H7 (cell line): Measurements from ENCODE around the gene RREB1. TPM values are rescaled to one million over a fixed set of nuclear protein-coding genes. Genes with fewer than 3 reads are reported as not detected.
A peak's percentile ranks its signal among the peaks of the same experiment; 100 is the strongest.

ENCODE experiments used
- DNase-seq: peaks from one replicate; pipeline ENCODE4 v3.0.0; 2012
- H3K27me3 ChIP-seq: 2 replicates; pipeline ENCODE4 v1.6.0; 2011; ENCODE audit warnings: mild to moderate bottlenecking, low read length; ENCODE audit not compliant: control insufficient read depth, insufficient read depth
- H3K36me3 ChIP-seq: replicated peaks from 2 replicates; pipeline ENCODE4 v1.5.1; 2011; ENCODE audit warnings: low read length; ENCODE audit not compliant: control insufficient read depth, insufficient read depth
- H3K4me3 ChIP-seq: 2 replicates; pipeline ENCODE4 v1.5.1; 2011; ENCODE audit warnings: low read depth, mild to moderate bottlenecking, control low read depth, low read length, moderate library complexity; ENCODE audit not compliant: insufficient read depth
- total RNA-seq: library from RNA; depleted of rRNA; stranded (reverse); fragments of >200 nt; shearing (Covaris generic); gene quantifications from 2 replicates; pipeline ENCODE4 v1.2.3, GENCODE V29; 2014

RREB1 gene
- total RNA-seq, 1 experiment from 2014 or later = 24.2 TPM

DNA sequence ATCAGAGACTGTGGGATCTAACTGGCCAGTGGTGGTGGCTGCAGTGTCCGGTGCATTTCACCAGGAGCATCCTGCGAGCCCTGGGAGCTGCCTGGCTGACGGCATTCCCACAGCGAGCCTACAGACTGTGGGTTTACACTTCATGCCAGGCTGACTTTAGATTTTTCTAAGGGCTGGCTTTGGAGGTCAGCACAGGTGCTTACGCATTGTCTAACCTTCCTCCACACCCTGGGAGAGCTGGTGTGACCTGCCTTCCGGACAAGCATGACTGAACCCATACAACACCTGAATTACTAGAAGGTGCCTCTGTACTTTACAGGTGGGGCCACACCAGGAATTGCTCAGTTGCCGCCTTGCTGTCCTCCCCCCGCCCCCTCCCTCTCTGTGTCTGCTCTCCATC is 96.2 kb downstream of the RREB1 start:
- H3K4me3 ChIP-seq = no peak overlapping the region
- H3K36me3 ChIP-seq = no peaks in the 10 kb centered on the region; the same call in none of the 2 replicates
- H3K27me3 ChIP-seq = no peaks in the 10 kb centered on the region
- DNase-seq = no peak

DNA sequence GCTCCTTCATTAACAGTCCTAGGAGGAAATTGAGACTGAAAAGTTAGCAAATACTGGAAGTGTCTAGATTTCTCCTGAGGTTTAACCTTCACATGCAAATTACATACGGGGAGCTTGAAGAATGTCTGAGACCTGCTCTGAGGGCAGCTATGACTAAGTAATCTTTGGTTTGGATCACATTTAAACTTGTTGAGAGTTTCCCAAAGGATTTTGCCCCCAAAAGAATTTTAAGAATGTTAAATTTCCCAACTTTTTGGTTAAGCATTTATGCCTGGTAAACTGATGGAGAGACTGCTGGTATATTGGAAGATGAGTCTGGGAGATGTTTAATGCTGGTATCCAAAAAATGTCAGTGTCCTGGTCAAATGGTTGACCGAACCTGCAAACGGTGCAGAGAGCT is 97.0 kb downstream of the RREB1 start:
- Histone ChIP-seq H3K4me3 (no peak overlapping the region), H3K36me3 (no peaks in the 10 kb centered on the region; the same call in none of the 2 replicates), H3K27me3 (no peaks in the 10 kb centered on the region)
- DNase-seq = no peak

DNA sequence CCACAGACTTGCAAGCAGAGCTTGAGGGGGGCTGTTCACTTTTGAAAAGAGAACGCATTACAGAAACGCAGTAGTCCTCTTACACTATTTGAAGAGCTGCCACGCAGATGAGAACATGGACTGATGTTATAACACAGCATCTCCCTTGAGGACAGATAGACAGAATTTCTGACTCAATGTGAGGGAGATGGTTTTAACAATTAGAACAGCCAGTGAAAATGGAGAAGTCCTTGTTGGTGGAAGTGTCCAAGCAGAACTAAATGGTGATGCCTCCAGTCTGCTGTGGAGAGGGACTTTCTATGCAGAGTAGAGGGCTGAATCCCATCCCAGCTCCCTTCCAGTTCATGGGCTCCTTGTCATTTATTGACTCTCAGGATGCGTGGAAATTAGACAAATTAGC is 100.0 kb downstream of the RREB1 start:
- Histone ChIP-seq H3K4me3 (no peak overlapping the region), H3K36me3 (peaks cover 13% of the 10 kb centered on the region), H3K27me3 (no peaks in the 10 kb centered on the region)
- no peak for DNase-seq

DNA sequence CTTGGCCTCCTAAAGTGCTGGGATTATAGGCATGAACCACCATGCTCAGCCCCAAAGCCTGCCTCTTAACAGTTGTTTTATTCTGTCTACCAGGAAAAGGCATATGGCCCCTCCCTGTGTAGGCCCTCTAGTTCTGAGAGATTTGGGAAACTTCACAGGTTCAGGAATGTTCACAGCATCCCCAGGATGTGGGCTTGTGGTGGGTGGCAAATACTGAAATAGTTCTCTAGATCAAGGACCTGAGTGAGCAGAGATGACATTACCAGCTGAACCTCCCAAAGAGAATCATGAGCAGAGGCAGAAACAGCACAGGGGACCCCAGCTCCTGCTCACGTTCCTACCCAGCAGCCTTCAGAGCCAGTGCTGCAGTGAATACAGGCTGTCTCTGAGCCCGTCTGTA is 105.7 kb downstream of the RREB1 start:
- DNase-seq = no peak
- no peak overlapping the region for H3K4me3 ChIP-seq
- peaks cover 19% of the 10 kb centered on the region for H3K36me3 ChIP-seq
- no peaks in the 10 kb centered on the region for H3K27me3 ChIP-seq

DNA sequence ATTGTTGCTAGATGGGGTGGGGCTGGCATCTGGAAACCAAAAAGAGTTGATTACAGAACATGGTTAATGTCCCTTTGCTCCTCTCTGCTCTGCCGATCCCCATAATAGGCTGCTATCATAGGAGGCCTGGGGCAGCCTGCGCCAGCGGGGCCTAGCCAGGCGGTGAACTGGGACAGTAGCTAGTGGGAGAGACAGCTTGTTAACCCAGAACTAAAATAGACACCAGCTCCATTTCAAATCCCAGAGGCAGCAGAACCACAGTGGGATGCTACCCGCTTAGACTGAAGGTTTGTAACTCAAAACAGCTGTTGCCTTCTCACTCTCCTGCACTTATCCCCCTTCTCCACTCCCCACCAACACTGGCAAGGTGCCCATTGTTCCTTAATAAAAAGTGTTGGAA is 106.7 kb downstream of the RREB1 start:
- Histone ChIP-seq H3K27me3 (no peaks in the 10 kb centered on the region), H3K4me3 (no peak overlapping the region), H3K36me3 (peaks cover 19% of the 10 kb centered on the region)
- no peak for DNase-seq

DNA sequence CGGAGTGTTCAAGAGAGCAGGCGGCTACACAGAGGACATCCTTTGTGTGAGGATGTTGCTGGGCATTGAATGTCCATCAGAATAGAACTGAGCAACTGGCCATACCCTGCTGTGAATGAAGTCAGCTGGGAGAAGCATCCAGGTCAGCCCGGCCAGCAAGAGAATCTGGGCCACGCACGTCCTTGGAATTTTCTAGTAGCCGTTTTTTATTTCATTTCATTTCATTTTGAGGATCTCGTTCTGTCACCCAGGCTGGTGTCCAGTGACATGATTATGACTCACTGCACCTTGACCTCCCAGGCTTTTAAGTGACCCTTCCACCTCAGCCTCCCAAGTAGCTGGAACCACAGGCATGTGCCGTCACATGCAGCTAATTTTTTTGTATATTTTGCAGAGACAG is 107.4 kb downstream of the RREB1 start:
- H3K36me3 ChIP-seq = peaks cover 19% of the 10 kb centered on the region
- DNase-seq = no peak
- no peak overlapping the region for H3K4me3 ChIP-seq
- H3K27me3 ChIP-seq = no peaks in the 10 kb centered on the region

DNA sequence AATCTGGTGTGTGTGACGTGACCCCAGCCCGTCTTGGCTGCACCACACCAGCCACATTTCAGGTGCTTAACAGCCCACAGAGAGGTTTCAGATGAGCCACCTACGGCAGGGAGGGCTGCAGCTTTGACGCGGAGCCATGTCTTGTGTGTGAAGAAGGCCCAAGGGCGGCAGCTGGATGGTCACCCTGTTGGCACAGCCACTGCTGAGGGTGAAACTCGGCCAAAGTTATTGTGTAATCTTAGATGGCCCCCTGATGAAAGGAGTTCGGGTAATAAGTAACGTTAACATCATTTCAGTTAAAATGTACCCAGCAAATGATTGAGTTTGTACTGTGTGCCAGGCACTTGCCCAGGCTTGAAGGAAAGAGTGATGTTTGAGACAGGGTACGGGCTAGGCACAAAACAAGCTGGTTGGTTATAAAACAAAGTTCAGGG is 108.1 kb downstream of the RREB1 start:
- no peaks in the 10 kb centered on the region for H3K27me3 ChIP-seq
- peaks cover 18% of the 10 kb centered on the region for H3K36me3 ChIP-seq
- no peak overlapping the region for H3K4me3 ChIP-seq
- DNase-seq = no peak

DNA sequence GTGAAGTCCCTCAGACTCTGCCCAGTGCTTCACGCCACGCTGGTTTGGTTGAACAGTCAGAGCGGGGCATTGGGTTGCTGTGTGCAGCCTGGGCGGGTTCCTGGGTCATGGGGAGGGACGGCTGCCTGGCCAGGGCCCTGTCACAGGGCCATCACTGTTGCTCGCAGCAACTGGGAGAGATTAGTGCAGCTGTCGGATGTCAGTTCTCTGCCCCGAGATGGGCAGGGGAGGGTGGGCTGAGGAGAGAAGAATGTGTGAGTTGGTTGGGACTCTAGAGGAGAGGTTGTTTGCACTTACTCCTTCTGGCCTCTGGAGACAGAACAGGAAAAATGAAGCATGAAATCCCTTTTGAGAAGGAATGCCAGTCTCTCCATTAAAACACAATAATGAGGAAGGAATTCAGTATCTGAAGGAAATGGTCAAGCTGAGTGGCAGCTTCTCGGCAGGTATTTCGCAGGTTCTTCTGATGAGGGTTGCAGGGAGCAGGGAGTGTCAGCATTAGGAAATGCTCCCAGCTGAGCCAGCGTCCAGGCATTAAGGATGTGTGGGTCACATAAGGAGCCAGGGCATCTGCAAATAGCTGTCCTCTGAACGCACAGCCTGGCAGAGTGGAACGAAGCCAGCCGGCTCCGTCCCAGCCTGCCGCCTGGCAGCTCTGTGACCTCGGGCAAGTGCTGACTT is 109.3 kb downstream of the RREB1 start:
- Histone ChIP-seq H3K4me3 (no peak overlapping the region), H3K27me3 (no peaks in the 10 kb centered on the region), H3K36me3 (peaks cover 9% of the 10 kb centered on the region)
- peak; percentile 79 for DNase-seq

DNA sequence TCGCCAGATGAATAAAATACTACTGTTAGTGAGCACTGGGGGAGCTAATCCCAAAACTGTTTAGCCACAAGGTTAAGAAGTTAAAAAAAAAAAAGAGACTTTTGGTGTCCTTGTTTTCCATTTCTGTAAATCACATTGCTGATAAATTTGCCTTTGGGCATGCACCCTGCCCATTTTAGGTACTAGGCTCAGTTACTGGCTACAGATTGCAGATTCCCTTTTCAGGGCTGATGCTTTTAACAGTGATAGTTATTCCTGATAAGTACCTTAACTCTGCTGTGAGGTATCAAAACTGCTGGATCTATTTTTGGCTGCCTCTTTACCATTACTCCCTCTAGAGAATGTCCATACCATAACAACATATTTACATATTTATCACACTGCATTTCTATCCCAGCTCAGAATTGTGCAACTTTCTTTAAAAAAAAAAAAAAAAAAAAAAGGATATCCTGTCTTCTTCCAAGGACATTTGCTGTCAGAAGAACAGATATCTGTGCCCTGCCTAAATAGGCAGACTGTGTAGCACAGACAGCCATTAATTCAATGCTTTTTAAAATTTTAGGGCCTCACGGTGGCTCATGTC is 110.7 kb downstream of the RREB1 start:
- Histone ChIP-seq H3K4me3 (no peak overlapping the region), H3K36me3 (peaks cover 7% of the 10 kb centered on the region), H3K27me3 (no peaks in the 10 kb centered on the region)
- DNase-seq = no peak

DNA sequence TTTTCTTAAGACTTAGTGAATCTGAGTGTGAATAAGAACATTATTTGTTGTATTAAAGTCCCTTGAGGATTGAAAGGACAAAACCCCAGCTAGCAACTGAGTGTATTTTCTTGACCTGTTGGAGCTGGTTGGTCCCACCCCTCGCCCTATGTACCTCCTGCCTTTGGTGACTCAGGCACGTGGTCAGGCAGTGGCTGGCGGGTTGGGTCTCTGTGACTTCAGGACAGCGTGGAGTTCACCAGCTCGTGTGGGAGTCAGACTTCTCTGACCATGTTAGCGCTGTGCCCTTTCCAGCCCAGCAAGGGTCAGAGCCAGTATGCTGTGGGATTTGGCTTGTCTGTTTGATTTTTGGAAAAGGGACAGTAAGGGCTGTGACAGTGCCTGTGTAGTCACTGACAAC is 111.5 kb downstream of the RREB1 start:
- Histone ChIP-seq H3K4me3 (no peak overlapping the region), H3K27me3 (no peaks in the 10 kb centered on the region)
- no peak for DNase-seq

DNA sequence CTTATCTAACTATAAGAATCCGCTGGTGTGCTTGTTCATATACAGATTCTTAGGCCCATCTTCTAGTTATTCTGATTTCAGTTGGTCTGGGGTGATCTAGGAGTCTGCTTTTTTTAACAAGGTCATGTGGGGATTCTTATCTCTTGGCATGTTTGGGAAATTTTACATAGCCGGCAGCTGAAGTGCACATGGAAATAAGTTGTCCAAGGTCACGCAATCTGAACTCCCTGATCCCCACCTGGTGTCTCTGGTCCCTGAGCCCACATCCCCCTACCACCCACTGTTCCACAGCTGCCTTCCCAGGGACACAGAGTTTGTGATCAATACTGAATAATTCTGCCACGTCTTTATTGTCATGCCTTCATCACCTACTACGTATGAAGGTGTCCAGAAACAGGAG is 114.4 kb downstream of the RREB1 start:
- H3K4me3 ChIP-seq = no peak overlapping the region

More for the DNA sequence above, 111.5 kb downstream of the RREB1 start:
- H3K36me3 ChIP-seq = peaks cover 3% of the 10 kb centered on the region

DNA sequence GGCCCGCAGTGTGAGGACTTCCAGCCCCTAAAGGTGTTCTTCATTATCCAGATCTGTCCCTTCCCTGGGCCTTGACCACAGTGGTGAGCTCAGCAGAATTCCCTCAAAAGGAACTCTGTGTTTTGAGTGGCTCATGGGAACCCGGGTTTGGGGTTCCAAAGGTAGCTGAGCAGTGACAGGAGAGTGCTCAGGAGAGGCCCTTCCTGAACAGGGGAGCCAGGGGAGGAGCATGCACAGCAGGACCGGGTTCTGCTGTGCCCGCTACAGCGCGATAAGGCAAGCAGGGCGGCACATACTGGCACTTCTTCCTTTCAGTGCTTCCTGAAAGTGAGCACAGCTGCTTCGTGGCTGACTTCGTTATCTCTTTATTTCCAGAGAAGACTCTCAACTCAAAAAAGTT is 117.0 kb downstream of the RREB1 start:
- peak; percentile 55 for DNase-seq
- no peaks in the 10 kb centered on the region for H3K27me3 ChIP-seq
- peaks cover 6% of the 10 kb centered on the region for H3K36me3 ChIP-seq
- H3K4me3 ChIP-seq = no peak overlapping the region

More for the DNA sequence above, 114.4 kb downstream of the RREB1 start:
- no peak for DNase-seq
- Histone ChIP-seq H3K27me3 (no peaks in the 10 kb centered on the region), H3K36me3 (peaks cover 3% of the 10 kb centered on the region)

DNA sequence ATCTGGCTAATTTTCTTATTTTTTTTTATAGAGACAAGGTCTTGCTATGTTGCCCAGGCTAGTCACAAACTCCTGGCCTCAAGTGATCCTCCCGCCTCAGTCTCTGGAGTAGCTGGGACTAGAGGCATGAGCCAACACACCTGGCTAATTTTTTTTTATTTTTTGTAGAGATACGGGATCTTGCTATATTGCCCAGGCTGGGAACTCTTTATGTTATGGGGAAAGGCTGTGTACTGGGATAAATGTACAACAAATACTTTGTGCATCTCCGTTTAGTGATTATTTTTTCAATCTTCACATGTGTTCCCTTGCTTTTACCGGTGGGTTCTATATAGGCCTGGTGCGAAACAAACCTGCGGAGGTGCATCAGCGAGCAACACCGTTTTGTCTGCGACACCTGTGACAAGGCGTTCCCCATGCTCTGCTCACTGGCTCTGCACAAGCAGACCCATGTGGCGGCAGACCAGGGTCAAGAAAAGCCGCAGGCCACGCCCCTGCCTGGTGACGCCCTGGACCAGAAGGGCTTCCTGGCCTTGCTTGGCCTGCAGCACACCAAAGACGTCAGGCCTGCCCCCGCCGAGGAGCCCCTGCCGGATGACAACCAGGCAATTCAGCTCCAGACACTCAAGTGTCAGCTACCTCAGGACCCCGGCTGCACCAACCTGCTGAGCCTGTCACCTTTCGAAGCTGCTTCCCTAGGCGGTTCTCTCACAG is 121.1 kb downstream of the RREB1 start:
- H3K27me3 ChIP-seq = no peaks in the 10 kb centered on the region
- no peak overlapping the region for H3K4me3 ChIP-seq
- peaks cover 6% of the 10 kb centered on the region for H3K36me3 ChIP-seq
- DNase-seq = peak; percentile 36

DNA sequence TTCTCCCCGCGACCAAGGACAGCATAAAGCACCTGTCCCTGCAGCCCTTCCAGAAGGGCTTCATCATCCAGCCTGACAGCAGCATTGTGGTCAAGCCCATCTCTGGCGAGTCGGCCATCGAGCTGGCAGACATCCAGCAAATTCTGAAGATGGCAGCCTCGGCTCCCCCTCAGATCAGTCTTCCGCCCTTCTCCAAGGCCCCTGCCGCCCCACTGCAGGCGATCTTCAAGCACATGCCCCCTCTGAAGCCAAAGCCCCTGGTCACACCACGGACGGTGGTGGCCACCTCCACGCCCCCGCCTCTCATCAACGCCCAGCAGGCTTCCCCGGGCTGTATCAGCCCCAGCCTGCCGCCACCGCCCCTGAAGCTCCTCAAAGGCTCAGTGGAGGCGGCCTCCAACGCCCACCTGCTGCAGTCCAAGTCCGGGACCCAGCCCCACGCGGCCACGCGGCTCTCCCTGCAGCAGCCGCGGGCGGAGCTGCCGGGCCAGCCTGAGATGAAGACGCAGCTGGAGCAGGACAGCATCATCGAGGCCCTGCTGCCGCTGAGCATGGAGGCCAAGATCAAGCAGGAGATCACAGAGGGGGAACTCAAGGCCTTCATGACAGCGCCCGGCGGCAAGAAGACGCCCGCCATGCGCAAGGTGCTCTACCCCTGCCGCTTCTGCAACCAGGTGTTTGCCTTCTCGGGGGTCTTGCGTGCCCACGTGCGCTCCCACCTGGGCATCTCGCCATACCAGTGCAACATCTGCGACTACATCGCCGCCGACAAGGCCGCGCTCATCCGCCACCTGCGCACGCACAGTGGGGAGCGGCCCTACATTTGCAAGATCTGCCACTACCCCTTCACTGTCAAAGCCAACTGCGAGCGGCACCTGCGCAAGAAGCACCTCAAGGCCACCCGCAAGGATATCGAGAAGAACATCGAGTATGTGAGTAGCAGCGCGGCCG is 121.9 kb downstream of the RREB1 start:
- DNase-seq = peak; percentile 38
- Histone ChIP-seq H3K4me3 (no peak overlapping the region), H3K27me3 (no peaks in the 10 kb centered on the region), H3K36me3 (peaks cover 6% of the 10 kb centered on the region)
